Measurements from ENCODE around the gene SP7. TPM values are rescaled to one million over a fixed set of nuclear protein-coding genes. Genes with fewer than 3 reads are reported as not detected.
"Not testable (repeated sequence)": the region's sequence is repeated elsewhere in the genome, so short reads cannot be mapped to it uniquely, and the experiment has no call there.

The SP7 gene
- total RNA-seq, 3 donors from 2014 or later, result not detected

DNA sequence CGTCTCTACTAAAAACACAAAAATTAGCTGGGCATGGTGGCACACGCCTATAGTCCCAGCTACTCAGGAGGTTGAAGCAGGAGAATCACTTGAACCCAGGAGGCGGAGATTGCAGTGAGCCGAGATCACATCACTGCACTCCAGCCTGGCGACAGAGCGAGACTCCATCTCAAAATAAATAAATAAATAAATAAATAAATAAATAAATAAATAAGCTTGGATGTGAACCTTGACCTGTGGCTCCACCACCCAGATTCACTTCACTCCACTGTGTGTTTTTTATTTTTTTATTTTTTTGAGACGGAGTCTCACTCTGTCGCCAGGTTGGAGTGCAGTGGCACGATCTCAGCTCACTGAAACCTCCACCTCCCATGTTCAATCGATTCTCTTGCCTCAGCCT lies 25.5 kb upstream of the SP7 start:
- not testable (repeated sequence) for ATAC-seq; H3K27me3 Mint-ChIP-seq (ENCODE audit: low read depth); H3K4me1 Mint-ChIP-seq (ENCODE audit: low read depth); DNase-seq; H3K4me3 Mint-ChIP-seq; H3K36me3 Mint-ChIP-seq (ENCODE audit: insufficient read depth); H3K9me3 Mint-ChIP-seq

DNA sequence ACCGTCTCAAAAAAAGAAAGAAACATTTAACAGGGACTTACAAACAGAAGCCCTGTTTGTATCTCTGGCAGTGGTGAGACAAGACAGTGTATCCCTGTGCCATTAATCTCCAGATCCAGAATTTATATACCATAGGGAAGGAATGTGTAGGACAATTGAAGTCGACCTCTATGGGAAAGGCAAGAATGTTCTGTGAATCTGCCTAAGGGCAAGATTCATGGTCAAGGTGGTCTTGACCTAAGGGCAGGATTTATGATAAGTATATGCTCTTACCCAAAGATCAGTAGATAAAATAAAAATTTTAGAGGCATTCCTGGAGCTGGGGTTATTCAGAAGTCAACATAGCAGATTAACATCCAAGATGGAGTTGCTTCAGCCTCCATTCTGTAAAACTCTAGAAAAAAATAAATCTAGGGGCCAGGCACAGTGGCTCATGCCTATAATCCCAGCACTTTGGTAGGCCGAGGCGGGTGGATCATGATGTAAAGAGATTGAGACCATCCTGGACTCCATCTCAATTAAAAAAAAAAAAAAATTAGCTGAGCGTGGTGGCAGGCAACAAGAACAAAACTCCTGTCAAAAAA lies 22.8 kb upstream of the SP7 start:
- Mint-ChIP-seq H3K27me3 (ENCODE audit: low read depth) (no peaks in the 10 kb centered on the region), H3K9me3 (no peaks in the 10 kb centered on the region), H3K4me1 (ENCODE audit: low read depth) (no peaks in the 10 kb centered on the region), H3K4me3 (no peak overlapping the region), H3K36me3 (ENCODE audit: insufficient read depth) (no peaks in the 10 kb centered on the region)
- no peak for ATAC-seq
- DNase-seq, result no peak

DNA sequence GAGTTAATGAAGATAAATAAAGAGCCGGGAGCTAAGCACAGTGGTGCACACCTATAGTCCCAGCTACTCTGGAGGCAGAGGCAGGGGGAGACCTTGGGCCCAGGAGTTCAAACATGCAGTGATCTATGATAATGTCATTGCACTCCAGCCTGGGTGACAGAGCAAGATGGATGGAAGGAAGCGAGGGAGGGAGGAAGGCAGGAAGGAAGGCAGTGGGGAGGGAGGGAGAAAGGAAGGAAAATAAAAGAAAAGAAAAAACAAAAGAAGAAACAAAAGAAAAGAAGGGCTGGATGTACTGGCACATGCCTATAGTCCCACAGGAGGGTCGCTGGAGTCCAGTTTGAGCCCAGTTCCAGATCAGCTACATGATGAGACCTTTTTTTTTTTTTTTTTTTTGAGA lies 19.0 kb upstream of the SP7 start:
- H3K27me3 Mint-ChIP-seq (ENCODE audit: low read depth), result no peaks in the 10 kb centered on the region
- peaks cover 5% of the 10 kb centered on the region for H3K4me1 Mint-ChIP-seq (ENCODE audit: low read depth)
- no peak overlapping the region for H3K4me3 Mint-ChIP-seq
- ATAC-seq (no peak), DNase-seq (no peak)
- H3K36me3 Mint-ChIP-seq (ENCODE audit: insufficient read depth), result no peaks in the 10 kb centered on the region
- no peaks in the 10 kb centered on the region for H3K9me3 Mint-ChIP-seq

DNA sequence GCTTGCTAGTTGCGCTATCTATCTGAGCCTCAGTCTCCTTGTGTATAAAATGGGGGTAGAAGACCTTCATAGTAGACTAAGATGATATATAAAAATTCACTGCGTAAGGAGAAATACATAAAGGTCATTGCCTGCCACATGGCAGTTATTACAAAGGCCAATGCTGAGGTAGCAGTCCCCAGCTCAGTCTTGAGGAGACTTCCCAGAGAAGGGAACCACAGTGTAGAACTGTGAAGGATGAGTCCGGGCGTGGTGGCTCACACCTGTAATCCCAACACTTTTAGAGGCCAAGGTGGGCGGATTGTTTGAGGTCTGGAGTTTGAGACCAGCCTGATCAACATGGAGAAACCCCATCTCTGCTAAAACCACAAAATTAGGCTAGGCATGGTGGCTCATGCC lies 17.1 kb upstream of the SP7 start:
- no peak for ATAC-seq
- Mint-ChIP-seq H3K27me3 (ENCODE audit: low read depth) (no peaks in the 10 kb centered on the region), H3K36me3 (ENCODE audit: insufficient read depth) (no peaks in the 10 kb centered on the region), H3K9me3 (no peaks in the 10 kb centered on the region), H3K4me1 (ENCODE audit: low read depth) (peaks cover 5% of the 10 kb centered on the region), H3K4me3 (no peak overlapping the region)
- DNase-seq, result no peak

DNA sequence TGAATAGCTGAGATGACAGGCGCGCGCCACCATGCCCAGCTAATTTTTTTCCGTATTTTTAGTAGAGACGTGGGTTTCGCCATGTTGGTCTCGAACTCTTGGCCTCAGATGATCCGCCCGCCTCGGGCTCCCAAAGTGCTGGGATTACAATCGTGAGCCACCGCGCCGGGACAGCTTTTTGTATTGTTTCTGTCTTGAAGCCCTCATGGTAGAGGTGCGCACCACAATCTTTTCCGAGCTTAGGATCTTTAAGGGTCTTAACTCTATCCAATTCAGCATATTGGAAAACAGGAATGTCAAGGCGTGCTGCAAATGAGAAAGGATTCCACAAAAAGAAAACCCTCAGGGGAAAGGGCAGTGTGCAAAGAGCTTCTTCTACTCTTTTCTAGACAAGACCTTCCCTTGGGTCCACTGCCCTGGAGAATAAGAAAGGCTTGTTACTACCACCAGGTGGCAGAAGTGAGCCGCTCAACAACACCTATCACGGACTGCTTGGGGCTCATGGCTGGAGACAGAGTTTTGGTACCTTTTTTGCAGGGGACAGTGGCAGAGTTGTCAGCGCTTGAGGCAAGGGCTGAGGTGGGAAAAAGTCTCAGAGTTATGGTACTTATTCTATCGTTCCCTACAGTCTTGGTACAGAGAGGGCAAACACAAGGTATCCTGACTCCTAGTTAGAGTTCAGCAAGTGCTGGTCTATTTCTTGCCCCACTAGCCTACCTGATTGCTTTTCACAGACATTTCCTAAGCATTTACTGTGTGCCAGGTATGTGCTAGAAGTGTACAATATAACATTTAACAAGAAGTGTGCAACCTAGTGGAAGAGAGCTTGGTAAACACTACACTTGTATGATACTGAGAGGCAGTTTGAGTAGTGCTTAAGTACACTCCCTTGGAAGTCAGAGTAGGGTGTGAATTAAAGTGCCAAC lies 16.4 kb upstream of the SP7 start:
- peak; percentile 100 for ATAC-seq
- H3K27me3 Mint-ChIP-seq (ENCODE audit: low read depth), result no peaks in the 10 kb centered on the region
- peaks cover 5% of the 10 kb centered on the region for H3K4me1 Mint-ChIP-seq (ENCODE audit: low read depth)
- no peaks in the 10 kb centered on the region for H3K9me3 Mint-ChIP-seq
- no peak overlapping the region for H3K4me3 Mint-ChIP-seq
- no peaks in the 10 kb centered on the region for H3K36me3 Mint-ChIP-seq (ENCODE audit: insufficient read depth)
- peak; percentile 80 for DNase-seq

DNA sequence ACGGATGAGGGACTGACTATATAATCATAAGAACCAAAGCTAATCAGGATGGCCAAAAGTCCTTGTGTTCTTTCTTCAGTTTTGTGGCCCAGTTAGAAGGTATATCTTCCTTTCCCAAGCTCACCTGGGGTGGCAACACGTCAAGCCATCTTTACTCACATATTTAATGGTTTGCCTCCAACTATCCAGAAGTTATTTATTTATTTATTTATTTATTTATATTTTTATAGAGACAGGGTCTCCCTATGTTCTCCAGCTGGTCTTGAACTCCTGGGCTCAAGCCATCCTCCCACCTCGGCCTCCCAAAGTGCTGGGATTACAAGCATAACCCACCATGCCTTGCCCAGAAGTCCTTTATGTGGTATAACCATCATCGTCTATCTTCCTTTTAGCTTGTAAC lies 11.8 kb upstream of the SP7 start:
- Mint-ChIP-seq H3K9me3 (no peaks in the 10 kb centered on the region), H3K27me3 (ENCODE audit: low read depth) (no peaks in the 10 kb centered on the region)

DNA sequence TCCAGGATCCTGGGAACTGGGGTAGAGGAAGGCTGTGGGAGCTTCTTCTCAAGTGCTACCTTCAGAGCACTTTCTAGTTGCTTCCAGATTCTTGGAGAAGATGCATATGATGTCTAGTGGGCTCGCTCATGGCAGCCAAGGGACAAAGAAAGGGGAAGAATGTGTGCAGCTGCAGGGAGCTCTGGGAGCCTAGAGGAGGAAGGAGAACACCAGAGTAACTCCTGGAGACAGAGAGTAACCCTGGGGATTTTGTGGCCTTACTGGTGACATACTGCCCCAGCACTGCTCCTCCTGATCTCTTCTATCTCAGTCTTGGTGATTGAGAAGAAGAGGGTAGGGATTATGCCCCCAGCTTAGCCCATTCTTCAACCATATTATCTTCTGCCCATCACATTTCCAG lies 10.3 kb upstream of the SP7 start:
- ATAC-seq (no peak), DNase-seq (no peak)
- no peaks in the 10 kb centered on the region for H3K36me3 Mint-ChIP-seq (ENCODE audit: insufficient read depth)
- H3K4me3 Mint-ChIP-seq, result no peak overlapping the region
- no peaks in the 10 kb centered on the region for H3K27me3 Mint-ChIP-seq (ENCODE audit: low read depth)
- H3K4me1 Mint-ChIP-seq (ENCODE audit: low read depth), result peaks cover 12% of the 10 kb centered on the region
- no peaks in the 10 kb centered on the region for H3K9me3 Mint-ChIP-seq

More for the DNA sequence above, 11.8 kb upstream of the SP7 start:
- no peak for DNase-seq
- no peak for ATAC-seq
- H3K4me3 Mint-ChIP-seq, result no peak overlapping the region
- peaks cover 17% of the 10 kb centered on the region for H3K4me1 Mint-ChIP-seq (ENCODE audit: low read depth)
- no peaks in the 10 kb centered on the region for H3K36me3 Mint-ChIP-seq (ENCODE audit: insufficient read depth)

DNA sequence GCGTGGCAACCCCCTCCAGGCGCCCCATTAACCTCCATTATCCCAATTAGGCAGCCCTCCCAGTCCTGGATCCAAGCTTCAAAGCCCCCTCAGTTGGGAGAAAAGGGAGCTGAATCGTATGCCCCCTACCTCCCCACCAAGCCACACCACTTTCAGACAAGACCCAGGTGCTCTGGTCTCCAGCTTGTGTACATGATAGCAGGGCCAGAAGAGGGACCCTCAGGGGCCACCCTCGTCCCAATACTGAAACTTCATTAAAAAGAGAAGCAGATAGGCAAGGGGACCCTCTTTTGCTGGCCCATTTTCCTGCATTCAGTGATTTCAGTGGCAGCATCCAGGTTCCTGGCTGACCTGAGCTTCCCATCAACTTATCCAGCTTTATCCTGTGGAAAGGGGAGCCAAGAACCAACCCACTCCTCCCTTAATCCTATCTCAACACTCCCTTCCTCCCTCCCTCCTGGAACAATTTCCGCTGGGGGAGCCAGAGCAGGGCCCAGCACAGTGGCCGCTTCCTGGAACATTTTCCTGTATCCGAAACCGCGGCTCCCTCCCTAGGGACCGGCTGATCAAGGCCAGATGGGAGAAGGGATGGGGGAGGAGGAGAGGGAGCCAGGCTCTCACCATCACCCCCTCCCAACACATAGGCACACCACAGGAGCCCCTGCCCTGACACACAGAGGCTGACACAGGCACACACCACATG lies 9.5 kb upstream of the SP7 start:
- H3K9me3 Mint-ChIP-seq, result no peaks in the 10 kb centered on the region
- H3K27me3 Mint-ChIP-seq (ENCODE audit: low read depth), result no peaks in the 10 kb centered on the region
- ATAC-seq, result no peak
- no peaks in the 10 kb centered on the region for H3K36me3 Mint-ChIP-seq (ENCODE audit: insufficient read depth)
- peaks cover 12% of the 10 kb centered on the region for H3K4me1 Mint-ChIP-seq (ENCODE audit: low read depth)
- peak overlapping the region; percentile 95 for H3K4me3 Mint-ChIP-seq
- no peak for DNase-seq

DNA sequence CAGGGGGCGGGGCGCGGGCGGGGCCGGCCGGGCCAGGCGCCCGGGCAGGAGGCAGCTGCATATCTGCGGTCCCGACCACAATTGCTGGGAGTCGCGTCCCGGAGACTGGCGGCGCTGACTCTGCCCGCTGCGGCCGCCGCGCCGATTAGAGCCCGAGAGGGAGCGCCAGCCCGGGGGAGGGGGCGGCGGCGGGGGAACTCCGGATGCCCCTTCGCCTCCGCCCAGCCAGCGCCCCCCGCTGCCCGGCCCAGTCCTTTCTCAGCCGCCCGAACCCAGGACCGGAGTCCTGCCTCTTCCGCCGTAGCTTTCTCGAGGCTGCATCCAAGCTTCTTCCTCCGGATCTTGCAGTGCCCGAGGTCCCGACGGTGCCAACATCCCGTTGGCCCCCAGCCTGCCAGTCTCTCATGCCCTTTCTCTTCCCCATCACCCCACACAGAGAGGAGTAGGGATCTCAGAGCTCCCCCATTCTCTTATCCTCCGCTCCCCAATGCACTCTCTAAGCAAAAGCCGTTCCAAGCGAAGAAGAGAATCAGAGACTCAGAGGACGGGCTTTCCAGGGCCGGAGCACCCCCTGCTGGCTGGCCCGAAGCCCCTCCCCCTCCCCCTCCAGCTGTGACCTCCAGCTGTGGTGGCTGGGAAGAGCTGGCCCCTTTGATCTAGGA lies 8.8 kb upstream of the SP7 start:
- peak overlapping the region; percentile 95 for H3K4me3 Mint-ChIP-seq
- ATAC-seq (peak; percentile 82 to 83), DNase-seq (peak; percentile 68)
- H3K36me3 Mint-ChIP-seq (ENCODE audit: insufficient read depth), result no peaks in the 10 kb centered on the region
- H3K9me3 Mint-ChIP-seq, result no peaks in the 10 kb centered on the region
- H3K4me1 Mint-ChIP-seq (ENCODE audit: low read depth), result peaks cover 14% of the 10 kb centered on the region
- no peaks in the 10 kb centered on the region for H3K27me3 Mint-ChIP-seq (ENCODE audit: low read depth)

DNA sequence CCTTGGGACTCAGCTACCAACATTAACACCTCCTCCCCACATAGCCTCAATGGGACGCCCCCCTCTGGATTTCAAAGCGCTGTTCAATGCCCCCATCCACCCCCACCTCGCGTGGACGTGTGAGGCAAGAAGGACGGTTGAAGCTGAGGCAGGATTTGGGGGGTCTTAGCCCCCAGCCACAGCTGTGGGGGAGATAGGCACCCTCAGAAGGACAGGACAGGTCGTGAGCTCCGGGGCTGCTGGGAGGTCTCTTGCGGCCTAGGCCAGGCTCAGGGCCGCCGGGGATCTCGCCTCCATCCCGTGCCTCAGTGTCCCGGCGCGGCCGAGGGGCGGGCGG lies 8.3 kb upstream of the SP7 start:
- Mint-ChIP-seq H3K36me3 (ENCODE audit: insufficient read depth) (no peaks in the 10 kb centered on the region), H3K27me3 (ENCODE audit: low read depth) (peaks cover 2% of the 10 kb centered on the region), H3K4me3 (peak overlapping the region; percentile 63), H3K9me3 (no peaks in the 10 kb centered on the region), H3K4me1 (ENCODE audit: low read depth) (peaks cover 14% of the 10 kb centered on the region)
- DNase-seq (no peak), ATAC-seq (peak; percentile 4 to 11)

DNA sequence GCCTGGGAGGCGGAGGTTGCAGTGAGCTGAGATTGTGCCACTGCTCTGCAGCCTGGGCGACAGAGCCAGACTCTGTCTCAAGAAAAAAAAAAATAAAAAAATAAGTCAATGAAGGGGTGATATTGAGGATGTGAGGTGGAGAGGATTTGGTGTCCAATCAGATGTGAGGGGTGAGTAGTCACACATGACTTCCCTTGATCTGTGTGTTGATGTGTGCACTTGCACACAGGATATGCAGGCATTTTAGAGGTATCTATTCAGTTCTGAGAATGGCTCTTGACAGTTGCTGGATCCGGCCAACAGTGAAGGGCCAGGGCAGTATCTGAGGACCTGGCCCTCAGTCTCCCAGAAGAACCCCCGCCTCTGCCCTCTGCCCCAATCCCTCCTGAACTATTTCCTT lies 7.8 kb upstream of the SP7 start:
- DNase-seq (no peak), ATAC-seq (peak in 1 of 2 donors; percentile 13)
- peaks cover 14% of the 10 kb centered on the region for H3K4me1 Mint-ChIP-seq (ENCODE audit: low read depth)
- H3K9me3 Mint-ChIP-seq, result no peaks in the 10 kb centered on the region
- peak overlapping the region; percentile 63 for H3K4me3 Mint-ChIP-seq
- peaks cover 2% of the 10 kb centered on the region for H3K27me3 Mint-ChIP-seq (ENCODE audit: low read depth)
- H3K36me3 Mint-ChIP-seq (ENCODE audit: insufficient read depth), result no peaks in the 10 kb centered on the region

DNA sequence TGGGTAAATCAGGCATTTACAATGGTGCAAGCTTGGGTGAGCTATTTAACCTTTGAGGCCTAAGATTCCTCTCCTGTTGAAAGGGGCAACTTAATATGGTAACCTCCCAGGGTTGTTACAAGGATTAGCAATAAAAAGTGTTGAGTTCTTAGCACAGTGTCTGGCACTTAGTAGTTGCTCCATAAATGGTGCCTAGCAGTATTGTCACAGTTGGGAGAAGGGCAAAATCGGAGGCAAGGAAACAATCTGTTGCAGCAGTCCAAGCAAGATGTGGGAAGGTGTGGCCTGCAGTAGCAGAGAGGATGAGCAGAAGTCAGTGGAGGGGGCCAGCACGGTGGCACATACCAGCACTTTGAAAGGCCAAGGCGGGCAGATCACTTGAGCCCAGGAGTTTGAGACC lies 7.3 kb upstream of the SP7 start:
- ATAC-seq, result no peak
- peak overlapping the region; percentile 12 for H3K4me3 Mint-ChIP-seq
- H3K36me3 Mint-ChIP-seq (ENCODE audit: insufficient read depth), result no peaks in the 10 kb centered on the region
- H3K4me1 Mint-ChIP-seq (ENCODE audit: low read depth), result peaks cover 14% of the 10 kb centered on the region
- DNase-seq, result no peak
- H3K9me3 Mint-ChIP-seq, result no peaks in the 10 kb centered on the region
- peaks cover 3% of the 10 kb centered on the region for H3K27me3 Mint-ChIP-seq (ENCODE audit: low read depth)

DNA sequence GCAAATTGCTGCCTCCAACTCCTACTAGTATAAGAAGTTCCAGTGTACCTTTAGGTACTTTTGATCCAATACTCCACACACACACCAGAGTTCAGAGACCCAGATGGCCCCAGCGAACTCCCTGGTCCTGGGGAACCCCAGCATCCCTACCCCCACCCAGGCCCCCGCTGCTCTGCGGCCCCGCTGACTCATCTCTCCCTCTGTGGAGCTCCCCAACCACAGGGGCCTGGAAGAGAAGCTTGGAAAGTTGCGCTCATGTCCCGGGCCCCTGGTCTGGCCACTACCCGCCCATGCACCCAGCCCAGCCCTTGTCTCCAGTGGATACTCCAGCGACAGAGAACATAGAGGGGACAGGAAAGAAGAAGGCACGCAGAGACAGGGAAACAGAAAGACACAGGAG lies 4.2 kb upstream of the SP7 start:
- ATAC-seq (no peak), DNase-seq (no peak)
- H3K4me1 Mint-ChIP-seq (ENCODE audit: low read depth), result peaks cover 14% of the 10 kb centered on the region
- no peaks in the 10 kb centered on the region for H3K9me3 Mint-ChIP-seq
- H3K4me3 Mint-ChIP-seq, result no peak overlapping the region
- peaks cover 25% of the 10 kb centered on the region for H3K27me3 Mint-ChIP-seq (ENCODE audit: low read depth)
- H3K36me3 Mint-ChIP-seq (ENCODE audit: insufficient read depth), result no peaks in the 10 kb centered on the region

DNA sequence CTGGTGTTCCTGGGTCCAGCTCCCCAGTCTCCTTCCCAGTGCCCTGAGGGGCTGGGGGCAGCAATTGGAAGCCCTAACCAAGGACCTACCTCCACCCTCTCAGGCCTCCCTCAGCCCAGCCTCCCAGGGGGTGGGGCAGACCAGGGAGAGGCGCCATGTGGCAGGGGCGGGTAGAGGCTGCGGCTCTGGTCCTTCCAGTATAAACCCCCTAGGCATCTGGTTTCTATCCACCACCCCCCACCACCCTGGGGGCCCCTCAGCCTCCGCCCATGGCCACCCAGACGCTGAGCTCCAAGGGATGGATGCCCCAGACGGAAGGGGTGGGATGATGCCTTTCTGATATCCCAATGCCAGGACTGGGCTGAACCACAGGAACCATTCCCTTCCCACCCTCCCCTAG lies 2.8 kb upstream of the SP7 start:
- H3K4me1 Mint-ChIP-seq (ENCODE audit: low read depth), result peaks cover 5% of the 10 kb centered on the region
- DNase-seq, result no peak
- no peaks in the 10 kb centered on the region for H3K9me3 Mint-ChIP-seq
- H3K4me3 Mint-ChIP-seq, result no peak overlapping the region
- H3K36me3 Mint-ChIP-seq (ENCODE audit: insufficient read depth), result no peaks in the 10 kb centered on the region
- ATAC-seq, result no peak
- peaks cover 33% of the 10 kb centered on the region for H3K27me3 Mint-ChIP-seq (ENCODE audit: low read depth)

Data from activated T-cell treated with anti-CD3 and anti-CD28 coated beads, Interleukin-2, amount 50 U/mL, for 4 hours (primary cell).